HG03039 (cell line): ENCODE data around the gene MRPL23.

Source experiments
- ATAC-seq: cut with Tn5 transposase; IDR thresholded peaks from one replicate; pipeline ENCODE4 v1.9.1; 2021; ENCODE audit warnings: mild to moderate bottlenecking, moderate library complexity; ENCODE audit not compliant: unreplicated experiment

MRPL23 gene

DNA sequence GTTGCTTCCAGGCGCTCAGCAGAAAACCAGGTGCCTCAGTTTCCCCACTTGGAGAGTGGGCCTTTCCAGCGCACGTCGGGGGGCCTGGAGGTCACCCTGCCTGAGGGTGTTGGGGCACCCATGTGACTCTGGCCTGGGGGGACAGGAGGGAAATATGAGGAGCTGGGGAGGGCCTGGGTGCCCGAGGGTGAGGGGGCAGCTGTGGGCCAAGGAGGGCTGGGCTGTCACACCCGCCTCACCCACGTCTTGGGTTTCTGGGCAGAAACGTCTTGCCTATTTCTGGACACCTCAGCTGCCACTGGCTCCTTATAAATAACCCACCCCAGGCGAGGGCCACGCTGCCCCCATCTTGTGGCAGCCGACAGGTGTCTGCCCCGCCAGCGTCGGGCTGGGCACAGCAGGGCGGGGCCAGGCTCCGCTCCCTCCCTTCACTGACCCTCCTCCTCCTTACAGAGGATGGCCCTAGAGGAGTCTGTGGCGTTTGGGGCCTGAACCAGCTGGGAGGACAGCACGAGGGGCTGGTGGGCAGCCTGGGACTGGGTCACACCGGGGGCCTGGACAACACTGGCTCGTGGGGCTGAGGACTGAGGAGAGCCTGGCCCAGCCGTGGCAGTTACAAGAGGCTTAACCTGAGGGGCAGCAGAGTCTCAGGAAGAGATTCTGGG is 26.1 kb upstream of the MRPL23 start:
- ATAC-seq: no peak

DNA sequence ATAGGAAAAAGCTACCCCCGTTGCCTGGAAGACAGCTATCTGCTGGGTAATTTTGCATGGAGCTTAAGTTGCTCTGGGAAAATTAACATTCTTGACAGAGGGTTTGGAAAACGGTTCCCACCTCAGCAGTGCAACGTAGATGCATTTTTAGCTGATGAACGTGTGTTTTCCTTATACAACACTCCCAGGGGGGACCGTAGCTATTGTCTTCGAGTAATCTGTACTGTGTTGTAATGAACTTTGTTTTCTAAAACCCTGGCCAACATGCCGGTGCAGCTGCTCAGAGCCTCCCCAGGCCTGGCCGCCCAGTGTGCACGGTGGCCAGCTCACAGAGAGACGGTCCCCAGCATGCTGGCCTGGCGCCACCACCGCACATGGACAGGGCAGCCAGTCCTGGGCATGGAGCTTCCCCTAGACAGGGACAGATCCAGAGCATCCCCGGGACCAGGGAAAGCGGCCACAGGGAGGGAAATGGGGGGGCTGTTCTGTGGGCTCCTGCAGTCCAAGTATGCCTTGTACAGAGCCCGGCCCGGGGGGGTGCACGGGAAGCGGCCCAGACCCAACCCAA is 25.5 kb upstream of the MRPL23 start:
- ATAC-seq: no peak

DNA sequence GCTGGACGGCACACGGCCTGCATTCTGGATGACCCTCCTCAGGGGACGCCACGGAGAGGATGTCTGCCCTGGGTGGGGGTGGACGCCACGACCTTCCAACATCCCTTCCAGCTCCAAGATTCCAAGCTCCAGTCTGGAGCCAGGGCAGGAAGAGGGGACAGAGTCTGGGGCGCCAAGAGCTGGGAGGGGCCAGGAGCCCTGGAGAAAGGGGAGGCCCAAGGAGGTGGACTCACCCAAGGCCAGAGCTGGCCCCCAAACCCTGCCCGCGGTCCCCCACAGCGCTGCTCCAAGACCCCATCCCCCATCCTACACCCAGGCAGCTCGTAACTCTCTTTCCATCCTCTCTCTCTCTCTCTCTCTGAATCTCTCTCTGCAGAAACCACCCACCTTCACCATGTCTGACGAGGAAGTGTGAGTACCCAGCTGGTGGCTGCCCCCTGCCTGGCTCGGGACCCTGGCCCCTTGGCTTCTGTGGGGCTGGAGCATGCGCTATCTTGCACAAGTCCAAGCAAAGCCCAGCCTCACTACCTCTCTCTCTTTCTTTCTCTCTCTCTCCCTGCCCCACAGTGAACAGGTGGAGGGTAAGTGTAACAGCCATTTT is 24.6 kb upstream of the MRPL23 start:
- ATAC-seq: no peak

DNA sequence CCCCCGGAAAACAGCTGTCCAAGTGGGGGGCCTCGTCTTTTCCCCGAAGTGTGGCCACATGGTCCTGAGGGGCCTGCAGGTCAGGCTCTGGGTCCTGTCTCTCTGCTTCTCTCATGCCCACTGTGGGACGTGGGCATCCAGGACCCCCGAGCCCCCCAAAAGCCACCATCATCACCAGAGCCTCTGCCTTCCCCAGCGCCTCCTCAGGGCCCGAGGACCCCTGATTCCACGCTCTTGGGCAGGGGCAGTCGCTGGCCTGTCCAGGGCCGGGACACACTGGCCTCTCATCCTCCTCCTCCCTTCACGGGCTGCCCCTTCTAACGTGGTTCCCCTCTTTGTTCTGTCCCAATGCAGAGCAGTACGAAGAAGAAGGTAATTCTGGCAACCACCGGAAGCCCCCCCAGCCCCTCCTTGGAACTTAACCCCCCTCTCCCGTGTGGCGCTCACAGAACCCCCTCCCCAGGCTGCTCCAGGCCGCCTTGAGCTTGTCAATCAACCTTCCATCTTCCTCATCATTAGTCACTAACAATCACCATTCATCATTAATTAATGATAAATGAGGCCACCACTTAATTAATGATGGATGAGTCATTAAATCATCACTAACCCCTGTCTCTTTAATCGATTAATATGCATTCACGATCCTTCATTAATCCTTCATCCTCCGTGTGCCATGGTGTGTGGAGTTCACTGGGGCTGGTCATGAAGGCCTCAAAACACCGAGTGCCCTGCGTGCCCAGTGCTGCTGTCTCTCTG is 23.8 kb upstream of the MRPL23 start:
- ATAC-seq: no peak

DNA sequence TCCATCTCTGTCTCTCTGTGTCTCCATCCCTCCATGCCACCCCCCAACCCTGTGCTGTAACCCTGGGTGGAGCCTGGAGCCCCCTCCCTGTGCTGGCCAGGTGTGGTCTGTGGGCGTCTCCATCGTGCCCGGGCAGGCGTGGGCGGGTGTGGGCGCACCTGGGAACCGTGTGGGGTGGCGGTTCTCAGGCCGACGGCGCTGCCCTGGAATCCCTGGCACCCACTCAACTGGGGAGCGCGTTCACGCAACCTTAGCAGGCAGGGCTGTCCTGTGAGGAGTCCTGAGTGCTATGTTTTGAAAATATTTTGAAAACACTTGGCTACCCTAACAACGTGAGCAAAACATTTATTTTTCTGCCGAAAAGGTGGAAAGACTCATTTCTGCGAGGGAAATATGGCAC is 23.0 kb upstream of the MRPL23 start:
- ATAC-seq: no peak

DNA sequence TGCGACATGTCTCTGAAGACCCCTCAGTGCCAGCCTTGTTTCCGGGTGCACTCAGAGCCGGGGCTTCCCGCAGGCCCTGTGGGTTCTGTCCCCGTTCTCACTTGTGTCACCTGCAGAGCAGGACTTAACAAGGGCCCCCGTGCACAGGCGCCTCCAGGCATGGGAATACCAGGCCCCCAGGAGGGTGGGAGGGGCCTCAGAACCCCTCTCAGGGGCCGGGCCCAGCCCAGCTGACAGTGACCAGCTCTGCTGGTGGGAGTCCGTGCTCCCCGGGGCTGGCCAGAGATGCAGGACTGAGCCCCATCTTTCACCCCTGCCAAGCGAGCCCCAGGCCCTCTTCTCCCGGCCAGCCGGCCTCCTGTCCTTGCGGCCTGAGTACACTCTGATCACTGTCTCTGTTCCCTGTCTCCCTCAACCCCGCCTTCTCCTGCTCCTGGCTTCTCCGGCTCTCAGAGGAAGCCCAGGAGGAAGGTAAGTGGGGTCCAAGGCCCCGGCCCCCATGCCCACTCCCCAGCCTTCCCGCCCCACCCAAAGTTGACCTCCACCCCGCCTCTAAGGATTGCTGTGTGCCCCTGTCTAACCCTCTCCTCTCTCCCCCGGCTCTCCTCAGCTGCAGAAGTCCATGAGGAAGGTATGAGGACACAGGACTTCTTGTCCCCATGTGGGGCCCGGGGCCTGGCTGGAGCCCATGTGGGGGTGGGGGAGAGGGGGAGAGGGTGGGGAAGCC is 22.3 kb upstream of the MRPL23 start:
- ATAC-seq: no peak

DNA sequence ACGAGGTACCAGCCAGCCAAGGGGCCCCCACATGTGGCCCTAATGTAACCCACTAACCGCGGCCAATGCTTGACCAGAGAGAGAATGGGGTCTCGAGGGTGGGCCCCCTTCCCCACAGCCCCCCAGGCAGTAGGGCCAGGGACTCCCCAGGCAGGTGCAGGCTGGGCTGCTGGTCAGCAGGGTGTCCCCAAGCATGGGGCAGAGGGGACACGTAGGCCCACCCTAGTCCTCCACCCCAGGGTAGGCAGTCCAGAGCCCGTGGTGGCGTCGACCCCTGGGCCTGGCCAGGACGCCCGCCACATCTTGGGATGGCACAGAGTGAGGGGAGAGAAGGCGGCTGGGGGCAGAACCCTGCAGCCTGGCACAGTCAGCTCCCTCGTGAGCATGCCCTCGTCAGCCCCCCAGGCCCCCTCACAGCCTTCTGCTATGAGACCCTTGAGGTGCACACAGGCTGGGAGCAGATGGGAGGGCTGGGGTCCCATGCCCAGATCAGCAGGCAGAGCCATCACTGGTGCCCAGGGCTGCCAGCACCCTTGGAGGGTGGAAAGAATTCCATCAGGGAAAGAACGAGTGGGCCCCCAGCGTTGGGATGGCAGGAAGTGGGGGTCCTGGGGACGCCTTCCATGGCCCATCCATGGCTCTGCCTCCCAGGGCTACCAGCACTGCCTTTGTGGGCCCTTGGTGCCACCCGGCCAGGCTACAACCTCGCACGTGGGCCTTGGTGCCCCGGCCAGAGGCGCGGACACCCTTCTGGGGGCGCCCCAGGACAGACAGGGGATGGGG is 21.6 kb upstream of the MRPL23 start:
- ATAC-seq: no peak

DNA sequence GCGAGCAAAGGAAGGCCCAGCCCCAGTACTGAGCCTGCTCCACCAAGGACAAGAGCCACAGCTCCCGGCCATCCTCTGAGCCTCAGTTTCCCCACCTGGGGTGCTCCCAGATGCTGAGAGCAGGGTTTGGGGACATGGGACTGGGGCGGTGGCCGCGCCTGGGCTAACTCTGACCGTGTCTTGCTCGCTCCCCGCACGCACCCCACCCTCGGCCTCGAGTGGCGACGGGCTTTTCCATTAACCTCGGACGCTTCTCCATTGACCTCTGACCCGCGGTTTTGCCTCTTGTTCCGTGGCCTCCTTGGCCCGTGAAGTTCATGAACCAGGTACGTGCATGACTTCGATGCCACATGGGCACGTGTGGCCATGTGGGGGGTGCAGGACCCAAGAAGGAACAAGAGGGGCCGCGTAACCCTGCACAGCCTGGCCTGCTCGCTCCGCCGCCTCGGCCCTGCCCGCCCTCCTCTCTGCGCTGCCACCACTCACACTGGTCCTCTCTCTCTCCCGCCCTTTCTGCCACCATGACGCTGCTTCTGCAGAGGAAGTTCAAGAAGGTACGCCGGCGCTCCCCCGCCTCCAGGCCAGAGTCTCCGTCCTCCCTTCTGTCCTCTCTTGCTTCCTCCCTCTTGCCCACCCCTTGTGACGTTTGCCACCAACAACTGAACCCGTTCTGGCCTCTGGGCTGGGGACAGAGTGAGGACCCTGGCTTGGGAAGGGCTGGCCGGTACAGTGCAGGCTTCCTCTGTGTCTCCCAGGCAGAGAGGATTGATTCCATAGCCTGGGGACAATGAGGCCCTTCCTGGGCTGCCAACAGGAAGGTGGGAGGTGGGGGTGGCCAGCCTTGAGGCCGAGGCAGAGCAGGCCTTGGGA is 20.7 kb upstream of the MRPL23 start:
- ATAC-seq: no peak

DNA sequence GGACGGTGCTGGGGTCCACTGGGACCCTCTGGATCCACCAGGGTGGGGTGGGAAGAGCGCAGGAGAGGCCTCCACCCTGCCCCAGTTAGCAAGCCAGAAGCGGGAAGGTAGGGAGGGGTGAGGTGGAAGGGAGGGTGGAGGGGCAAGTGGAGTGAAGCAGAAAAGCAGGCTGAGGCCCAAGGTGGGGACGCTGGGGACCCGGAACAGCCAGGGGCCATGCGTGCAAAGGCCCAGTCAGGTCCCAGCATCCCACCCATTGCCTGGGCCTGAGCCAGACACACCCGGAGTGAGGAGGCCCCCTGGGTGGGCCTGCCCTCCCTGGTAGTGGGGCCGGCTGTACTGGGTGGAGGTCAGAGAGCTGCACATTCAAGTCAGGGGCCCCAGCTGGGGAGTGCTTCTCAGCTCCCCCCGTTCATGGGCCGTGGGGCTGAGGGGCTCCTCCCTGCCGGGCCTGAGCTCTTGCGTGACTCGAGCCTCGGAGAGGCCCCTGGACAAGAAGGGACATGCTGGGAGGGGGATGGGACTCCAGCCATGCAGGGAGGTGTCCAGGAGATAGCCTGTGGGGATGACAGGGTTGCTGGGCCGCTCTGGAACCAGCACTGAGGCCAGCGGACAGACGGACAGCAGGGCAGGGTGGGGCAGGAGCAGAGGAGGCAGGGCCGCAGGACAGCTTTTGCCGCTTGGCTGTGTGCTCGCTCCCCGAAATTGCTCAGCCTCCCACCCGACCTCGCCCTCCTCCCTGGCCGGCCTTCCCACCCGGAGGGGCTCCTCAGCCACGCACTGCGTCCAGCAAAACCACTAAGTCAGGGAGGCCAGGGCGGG is 19.9 kb upstream of the MRPL23 start:
- ATAC-seq: no peak

DNA sequence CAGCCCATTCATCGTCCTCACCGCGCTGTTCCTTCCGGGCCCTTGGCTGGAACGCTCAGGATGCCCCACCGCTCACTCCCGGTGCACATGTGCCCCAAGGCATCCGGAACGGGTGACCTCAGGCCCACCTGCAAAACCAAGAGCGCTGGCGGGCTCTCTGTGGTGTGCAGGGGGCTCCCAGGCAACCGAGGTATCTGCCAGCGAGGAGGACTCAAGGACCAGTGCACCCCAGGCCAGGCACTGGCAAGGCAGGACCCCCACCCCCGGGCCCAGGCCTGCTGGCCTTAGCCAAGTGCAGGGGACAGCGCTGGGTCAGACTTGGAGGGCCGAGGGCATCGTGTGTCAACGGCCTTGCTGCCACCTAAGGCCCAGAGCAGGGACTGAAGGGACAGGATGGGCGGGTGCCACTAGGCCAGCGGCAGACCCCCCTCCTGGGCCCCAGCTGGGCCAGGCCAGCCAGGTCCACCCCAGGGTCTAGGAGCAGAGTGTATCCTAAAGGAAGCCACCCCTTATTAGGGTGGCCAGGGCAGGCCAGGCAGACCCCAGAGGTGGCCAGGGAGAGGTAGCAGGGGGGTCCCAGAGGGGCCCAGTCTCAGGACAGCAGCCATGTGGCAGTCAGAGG is 19.2 kb upstream of the MRPL23 start:
- no peak for ATAC-seq

DNA sequence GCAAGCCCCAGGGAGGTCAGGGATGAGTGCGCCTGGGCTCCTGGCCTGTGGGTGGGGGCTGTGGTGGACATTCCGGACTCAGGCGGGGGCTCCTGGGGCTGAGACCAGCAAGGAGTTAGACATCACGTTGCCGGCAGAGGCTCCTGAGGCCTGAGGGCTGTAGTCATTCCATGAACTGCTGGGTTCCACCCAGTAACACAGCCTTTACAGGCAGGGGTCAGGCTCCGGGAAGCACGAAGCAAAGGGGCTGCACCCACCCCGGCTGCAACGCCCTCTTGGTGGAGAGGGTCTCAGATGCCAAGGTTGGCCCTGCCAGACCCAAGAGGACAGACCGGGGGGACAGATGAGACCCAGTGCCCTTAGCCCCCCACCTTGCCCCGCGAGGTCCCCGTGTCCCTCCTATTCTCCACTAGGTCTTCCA is 18.7 kb upstream of the MRPL23 start:
- no peak for ATAC-seq

DNA sequence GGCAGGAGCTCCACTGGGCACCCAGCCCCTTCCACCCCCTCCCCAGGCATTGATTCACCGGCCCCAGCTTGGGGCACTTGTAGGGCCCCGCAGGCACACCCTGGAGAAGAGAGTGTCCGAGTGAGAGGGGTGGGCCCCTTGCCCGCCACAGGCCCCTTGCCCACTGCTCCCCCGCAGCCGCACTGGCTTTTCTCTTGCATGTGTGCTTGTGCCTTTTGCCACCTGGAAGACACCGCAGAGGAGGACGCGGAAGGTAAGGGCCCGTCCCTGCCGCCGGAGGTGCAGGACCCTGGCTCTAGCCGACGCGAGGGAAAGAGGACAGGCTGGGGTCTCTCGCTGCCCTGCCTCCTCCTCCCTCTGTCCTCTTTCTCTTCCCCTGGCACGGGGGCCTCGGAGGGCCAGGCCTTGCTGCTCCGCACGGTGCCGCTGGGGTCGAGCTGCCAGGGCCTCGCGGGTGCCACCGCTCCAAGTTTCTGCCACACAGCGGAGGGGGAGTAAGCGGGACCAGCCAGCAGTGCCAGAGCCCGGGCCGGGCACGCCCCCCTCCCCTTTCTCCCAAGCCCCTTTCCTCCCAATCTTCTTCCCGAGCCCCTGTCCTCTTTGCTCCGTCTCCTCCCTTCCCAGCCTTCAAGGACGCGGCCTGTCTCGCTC is 18.1 kb upstream of the MRPL23 start:
- ATAC-seq: no peak

DNA sequence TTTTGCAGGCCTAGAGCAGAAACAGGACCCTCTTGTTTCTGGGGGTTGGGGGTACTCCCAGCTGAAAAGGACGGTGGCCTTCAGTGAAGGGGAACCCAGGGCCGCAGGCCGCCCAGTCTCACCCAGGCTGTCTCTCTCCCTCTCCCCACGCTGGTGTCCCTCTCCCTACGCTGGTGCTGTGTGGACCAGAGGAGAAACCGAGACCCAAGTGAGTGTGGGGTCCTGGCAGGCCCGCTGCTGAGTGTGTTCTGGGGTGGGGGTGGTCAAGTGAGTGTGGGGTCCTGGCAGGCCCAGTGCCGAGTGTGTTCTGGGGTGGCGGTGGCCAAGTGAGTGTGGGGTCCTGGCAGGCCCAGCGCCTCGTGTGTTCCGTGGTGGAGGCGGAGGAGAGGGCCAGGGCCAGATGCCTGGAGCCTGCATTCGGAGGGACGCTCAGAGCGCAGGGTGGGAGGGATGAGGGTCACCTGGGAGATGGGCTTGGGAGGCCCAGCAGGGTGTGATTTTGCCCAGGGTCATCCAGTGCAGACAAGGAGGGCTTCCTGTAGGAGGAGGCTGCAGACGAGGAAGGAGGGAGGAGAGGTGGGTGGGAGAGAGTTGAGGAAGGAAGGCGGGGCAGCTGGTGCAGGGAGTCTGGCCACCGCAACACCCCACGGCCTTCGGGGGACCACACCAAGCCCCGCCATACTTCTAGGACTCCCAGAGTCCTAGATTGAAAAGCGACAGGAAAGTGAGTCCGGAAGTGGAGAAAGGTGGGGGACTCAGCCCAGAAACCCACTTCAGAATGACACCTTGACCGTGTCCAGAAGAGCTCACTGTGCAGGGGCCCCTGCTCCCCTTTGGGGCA is 17.3 kb upstream of the MRPL23 start:
- ATAC-seq: no peak

DNA sequence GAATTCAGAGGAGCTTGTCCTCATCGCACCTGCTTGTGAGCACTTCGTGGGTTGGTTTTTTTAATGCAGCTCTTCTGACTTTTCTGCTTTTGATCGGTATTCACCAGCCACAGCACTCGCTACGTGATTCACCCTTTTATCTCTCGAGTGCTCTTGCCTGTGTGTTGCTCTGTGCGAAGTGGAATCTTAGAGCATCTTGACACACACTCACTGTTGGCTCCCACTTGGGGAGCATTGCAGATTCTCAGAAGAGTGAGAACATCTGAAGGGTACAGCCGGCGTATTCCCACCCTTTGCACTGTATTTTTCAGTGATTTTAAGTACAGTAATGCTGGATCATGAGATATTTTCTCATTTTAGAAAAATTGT is 16.7 kb upstream of the MRPL23 start:
- ATAC-seq: no peak

DNA sequence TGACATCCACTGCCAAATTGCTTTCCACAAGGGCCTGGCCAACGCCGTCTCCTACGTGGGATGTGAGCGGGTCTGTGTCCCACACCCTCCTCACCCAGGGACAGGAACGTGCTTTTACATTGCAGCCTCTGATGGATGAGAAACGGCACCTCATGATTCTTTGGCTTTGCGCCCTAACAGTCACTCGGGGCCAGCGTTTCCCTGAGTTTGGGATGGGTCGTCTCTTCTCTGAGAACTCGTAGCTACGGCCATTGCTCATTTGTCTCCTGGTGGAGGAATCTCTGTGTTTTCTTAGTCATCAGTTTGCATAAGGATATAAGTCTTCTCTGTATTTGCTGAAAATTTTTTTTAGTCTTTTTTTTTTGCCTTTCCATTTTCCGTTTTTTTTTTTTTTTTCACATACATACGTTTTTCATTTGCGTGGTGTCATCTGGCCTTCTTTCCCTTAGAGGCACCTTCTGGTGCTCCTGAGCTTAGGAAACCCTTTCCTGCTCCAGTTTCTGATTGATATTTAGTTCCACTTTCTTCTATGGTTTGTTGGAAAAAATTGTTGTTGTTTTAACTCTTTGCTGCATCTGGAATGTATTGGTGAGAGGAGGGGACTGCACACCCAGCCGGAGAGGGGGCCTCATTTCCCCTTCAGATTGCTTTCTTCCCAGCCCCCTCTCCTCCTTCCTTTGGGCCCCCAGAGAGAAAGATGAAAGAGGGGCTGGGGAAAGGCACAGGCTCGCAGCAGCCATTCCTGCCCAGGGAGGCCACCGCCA is 15.6 kb upstream of the MRPL23 start:
- ATAC-seq: no peak

DNA sequence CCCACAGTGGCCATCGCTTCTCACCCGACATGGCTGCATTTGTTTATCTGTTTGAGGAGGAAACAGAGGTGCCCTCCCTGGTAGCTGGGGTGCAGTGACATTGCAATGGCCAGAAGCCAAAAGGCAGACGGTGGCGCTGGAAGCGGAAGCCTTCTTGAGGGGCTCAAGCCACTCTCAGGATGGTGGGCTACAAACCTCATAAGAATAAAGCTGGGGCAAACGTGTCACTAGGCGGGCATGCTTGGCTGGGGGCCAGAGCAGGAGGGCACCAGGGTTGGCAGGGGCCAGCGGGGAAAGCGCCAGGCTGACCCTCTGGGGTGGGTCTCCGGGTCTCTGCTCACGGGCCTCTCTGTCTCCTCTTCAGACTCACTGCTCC is 15.0 kb upstream of the MRPL23 start:
- no peak for ATAC-seq
